H1 (cell line): ENCODE results near the gene SLMAP. TPM values are rescaled to one million over a fixed set of nuclear protein-coding genes. Genes with fewer than 3 reads are reported as not detected.

Source experiments
- CTCF ChIA-PET: fragments of 300-600 bp; sonication (Branson Sonifier 250); formaldehyde crosslinking; loops from one replicate; lab custom pipeline; 2021; ENCODE audit not compliant: partially characterized antibody; lab: Charles Lee
- POLR2A ChIA-PET: fragments of 300-600 bp; sonication (Branson Sonifier 250); formaldehyde crosslinking; loops from one replicate; lab custom pipeline; 2021; ENCODE audit warnings: inconsistent platforms; ENCODE audit not compliant: partially characterized antibody; lab: Charles Lee
- DNase-seq, 2 experiments: peaks; one replicate each; pipeline versions ENCODE4 v3.0.0 to v3.0.0-alpha.2; 2010 to 2022; ENCODE audit warnings: low spot score in 2 of 2, low read depth in 1 of 2, mixed read lengths in 1 of 2
- FAIRE-seq: peaks from 2 replicates; lab custom pipeline; 2011; peaks lifted over from hg19 to GRCh38; lab: Jason Lieb, UNC
- H2AFZ ChIP-seq: 2 replicates; pipeline ENCODE4 v1.8.1; 2012; ENCODE audit warnings: low read length, inconsistent platforms
- H2AK5ac ChIP-seq: 2 replicates; pipeline ENCODE4 v1.6.1; 2013; ENCODE audit warnings: low read depth, low read length
- H2BK120ac ChIP-seq: replicated peaks from 2 replicates; pipeline ENCODE3; 2013; ENCODE audit warnings: low read depth, low read length, inconsistent platforms
- H2BK12ac ChIP-seq: 2 replicates; pipeline ENCODE4 v1.6.1; 2013; ENCODE audit warnings: low read depth, low read length
- H2BK15ac ChIP-seq: 2 replicates; pipeline ENCODE4 v1.6.1; 2013; ENCODE audit warnings: low read length
- H2BK20ac ChIP-seq: 2 replicates; pipeline ENCODE4 v1.6.1; 2013; ENCODE audit warnings: low read length
- H2BK5ac ChIP-seq: 2 replicates; pipeline ENCODE4 v1.6.1; 2013; ENCODE audit warnings: low read depth, low read length
- H3K14ac ChIP-seq: 2 replicates; pipeline ENCODE4 v1.6.1; 2013; ENCODE audit warnings: inconsistent platforms; ENCODE audit not compliant: insufficient read length
- H3K18ac ChIP-seq: 2 replicates; pipeline ENCODE4 v1.6.1; 2013; ENCODE audit warnings: low read length; ENCODE audit errors: extremely low read depth
- H3K23ac ChIP-seq: 2 replicates; pipeline ENCODE4 v1.6.1; 2013; ENCODE audit warnings: inconsistent platforms; ENCODE audit not compliant: insufficient read length
- H3K23me2 ChIP-seq: 2 replicates; pipeline ENCODE4 v1.6.1; 2013; ENCODE audit warnings: low read depth, low read length
- H3K27ac ChIP-seq: 2 replicates; pipeline ENCODE4 v1.6.1; 2011; ENCODE audit warnings: low read depth, low read length, inconsistent platforms
- H3K27me3 ChIP-seq, 4 experiments: replicated peaks in 1 of 4; 1 replicate in 1 of 4; 2 replicates in 3 of 4; pipeline versions ENCODE4 v1.6.1 to v1.8.1; 2011 to 2013; ENCODE audit warnings: low read length in 3 of 4, mild to moderate bottlenecking in 3 of 4, inconsistent platforms in 2 of 4, mixed read lengths in 2 of 4, moderate library complexity in 1 of 4; ENCODE audit not compliant: control insufficient read depth in 3 of 4, insufficient read depth in 3 of 4; ENCODE audit errors: extremely low read depth in 1 of 4
- H3K36me3 ChIP-seq, 4 experiments: 2 replicates each; pipeline versions ENCODE4 v1.6.1 to v1.8.1; 2011 to 2013; ENCODE audit warnings: mild to moderate bottlenecking in 4 of 4, low read length in 3 of 4, moderate library complexity in 2 of 4, control low read depth in 1 of 4, inconsistent platforms in 1 of 4; ENCODE audit not compliant: insufficient read depth in 4 of 4, control insufficient read depth in 2 of 4
- H3K4ac ChIP-seq: replicated peaks from 2 replicates; pipeline ENCODE3; 2013; ENCODE audit warnings: low read length, low read depth, mixed read lengths, inconsistent platforms; ENCODE audit not compliant: insufficient read length
- H3K4me1 ChIP-seq, 4 experiments: replicated peaks in 1 of 4; 1 replicate in 1 of 4; 2 replicates in 3 of 4; pipeline versions ENCODE4 v1.6.1 to v1.8.1; 2011 to 2013; ENCODE audit warnings: low read length in 3 of 4, inconsistent platforms in 2 of 4, mixed read lengths in 1 of 4; ENCODE audit not compliant: insufficient read depth in 4 of 4, control insufficient read depth in 3 of 4
- H3K4me2 ChIP-seq, 2 experiments: 2 replicates each; pipeline versions ENCODE4 v1.6.1 to v1.8.1; 2011 to 2013; ENCODE audit warnings: low read depth in 2 of 2, low read length in 2 of 2, control low read depth in 1 of 2, inconsistent platforms in 1 of 2, mild to moderate bottlenecking in 1 of 2; ENCODE audit not compliant: insufficient read depth in 1 of 2
- H3K4me3 ChIP-seq, 4 experiments: fragments of 200-600, 300-600 bp in 1 of 4; sonication (generic), shearing (Covaris generic), sonication (Bioruptor Twin) in 1 of 4; 2 replicates each; pipeline versions ENCODE4 v1.5.1 to v1.8.1; 2011 to 2016; ENCODE audit warnings: low read length in 4 of 4, low read depth in 3 of 4, control low read depth in 2 of 4, inconsistent platforms in 2 of 4, mild to moderate bottlenecking in 2 of 4, mixed read lengths in 1 of 4, moderate library complexity in 1 of 4; ENCODE audit not compliant: insufficient read depth in 2 of 4; ENCODE audit errors: extremely low read depth in 1 of 4
- H3K56ac ChIP-seq: replicated peaks from 2 replicates; pipeline ENCODE3; 2013; ENCODE audit warnings: low read depth, mild to moderate bottlenecking, mixed read lengths, low read length, inconsistent platforms; ENCODE audit not compliant: insufficient read length
- H3K79me1 ChIP-seq: 2 replicates; pipeline ENCODE4 v1.6.1; 2013; ENCODE audit warnings: low read depth, low read length, control low read depth
- H3K79me2 ChIP-seq, 2 experiments: 2 replicates each; pipeline versions ENCODE4 v1.6.1 to v1.8.1; 2012 to 2013; ENCODE audit warnings: low read length in 2 of 2, mild to moderate bottlenecking in 2 of 2, inconsistent platforms in 1 of 2; ENCODE audit not compliant: insufficient read depth in 2 of 2, control insufficient read depth in 1 of 2
- H3K9ac ChIP-seq, 4 experiments: replicated peaks in 1 of 4; 1 replicate in 1 of 4; 2 replicates in 3 of 4; pipeline versions ENCODE4 v1.6.1 to v1.8.1; 2011 to 2013; ENCODE audit warnings: low read depth in 3 of 4, low read length in 3 of 4, control low read depth in 2 of 4, mild to moderate bottlenecking in 2 of 4, moderate library complexity in 2 of 4, inconsistent platforms in 1 of 4; ENCODE audit errors: extremely low read depth in 1 of 4
- H3K9me3 ChIP-seq, 2 experiments: 2 replicates each; pipeline versions ENCODE4 v1.6.1 to v1.8.1; 2012 to 2013; ENCODE audit warnings: mild to moderate bottlenecking in 2 of 2, moderate library complexity in 2 of 2, control low read depth in 1 of 2, inconsistent platforms in 1 of 2, low read depth in 1 of 2, low read length in 1 of 2, mixed read lengths in 1 of 2; ENCODE audit not compliant: insufficient read depth in 2 of 2
- H4K20me1 ChIP-seq, 2 experiments: replicated peaks in 1 of 2; 2 replicates each; pipeline versions ENCODE3 to v1.8.1; 2011 to 2013; ENCODE audit warnings: inconsistent platforms in 2 of 2, low read length in 2 of 2, mild to moderate bottlenecking in 1 of 2; ENCODE audit not compliant: insufficient read depth in 2 of 2, control insufficient read depth in 1 of 2
- H4K5ac ChIP-seq: 2 replicates; pipeline ENCODE4 v1.6.1; 2013; ENCODE audit warnings: low read length, low read depth, mixed read lengths, inconsistent platforms; ENCODE audit not compliant: insufficient read length
- H4K8ac ChIP-seq: 2 replicates; pipeline ENCODE4 v1.8.0; 2013; ENCODE audit warnings: mild to moderate bottlenecking, moderate library complexity, low read length, inconsistent platforms; ENCODE audit not compliant: insufficient read depth; ENCODE audit errors: extremely low read depth
- H4K91ac ChIP-seq: replicated peaks from 2 replicates; pipeline ENCODE3; 2013; ENCODE audit warnings: low read length, mixed read lengths, inconsistent platforms; ENCODE audit not compliant: insufficient read length
- SP1 ChIP-seq: IDR thresholded peaks from 2 replicates; pipeline ENCODE4 v1.6.1; 2011; ENCODE audit warnings: low read depth, low read length
- SRF ChIP-seq: IDR thresholded peaks from 2 replicates; pipeline ENCODE4 v1.6.1; 2011; ENCODE audit warnings: mild to moderate bottlenecking, low read depth, low read length, moderate library complexity
- WGBS, 2 experiments: shearing (Covaris generic) in 1 of 2; methylation state at CpG; one replicate each; pipeline versions ENCODE4 v1.1.6 to v1.1.7; 2013 to 2015; ENCODE audit warnings: low lambda C conversion rate in 2 of 2, mixed read lengths in 2 of 2, inconsistent platforms in 1 of 2, low coverage in 1 of 2, missing lambda C conversion rate in 1 of 2; ENCODE audit not compliant: insufficient replicate concordance in 2 of 2, insufficient coverage in 1 of 2, insufficient read length in 1 of 2; ENCODE audit errors: extremely low coverage in 1 of 2, missing lambda C conversion rate in 1 of 2; 5-methylcytosine and 5-hydroxymethylcytosine counted together
- polyA plus RNA-seq, 7 experiments: library from polyadenylated mRNA; depleted of rRNA in 3 of 7; stranded (reverse) in 5 of 7; unstranded in 2 of 7; fragments of >200 nt in 5 of 7; fragments of 200-250 nt in 2 of 7; gene quantifications; 1 replicate in 5 of 7; 2 replicates in 1 of 7; 4 replicates in 1 of 7; pipeline versions ENCODE4 v1.2.1 to v1.2.3, GENCODE V29; 2011 to 2013; ENCODE audit warnings: missing spikeins in 2 of 7, mixed read lengths in 2 of 7
- total RNA-seq: library from RNA; stranded (reverse); fragmentation: NEBNext Ultra II Directional; extraction: Animal tissue kit (Norgen Biotek cat#: 25700); gene quantifications from 2 replicates; pipeline ENCODE4 v1.2.1, GENCODE V29; 2021

The SLMAP gene
- total and polyA plus RNA-seq, 2 of the 8 experiments (the other 6 are each of a cell fraction or from before 2014, with no cell fraction given) = 13.6 to 70.4 TPM

- Histone ChIP-seq H2BK120ac (no peak overlapping the region), H4K20me1 (no peaks in the 10 kb centered on the region), H2BK12ac (no peak overlapping the region), H2BK15ac (no peak overlapping the region), H2BK5ac (peak overlapping the region; percentile 27; the same call in 1 of the 2 replicates), H2AFZ (peak overlapping the region; percentile 93; the same call in 1 of the 2 replicates), H3K14ac (no peak overlapping the region), H3K4me3 (no peak overlapping the region), H2BK20ac (no peak overlapping the region), H3K79me2 (no peaks in the 10 kb centered on the region), H3K9ac (no peak overlapping the region), H3K36me3 (no peaks in the 10 kb centered on the region), H3K23me2 (no peaks in the 10 kb centered on the region), H3K9me3 (no peaks in the 10 kb centered on the region), H3K4me1 (peaks cover 0 to 3% (median 0%) of the 10 kb centered on the region in 4 experiments; a peak in 2 of 7 replicates), H3K79me1 (no peaks in the 10 kb centered on the region), H3K27ac (no peak overlapping the region), H2AK5ac (no peak overlapping the region), H3K4ac (no peak overlapping the region), H3K56ac (no peak overlapping the region), H4K5ac (no peak overlapping the region), H4K91ac (no peak overlapping the region), H4K8ac (no peak overlapping the region; the same call in 1 of the 2 replicates), H3K23ac (no peak overlapping the region), H3K4me2 (no peak overlapping the region), H3K18ac (no peak overlapping the region), H3K27me3 (no peaks in the 10 kb centered on the region)
- DNase-seq = no peak
- CTCF ChIA-PET = interaction anchor here (0.8 to 2.5 kb wide), 5 partner anchors 11 to 229 kb away, joined by 3 to 8 read pairs (median 4); no protein-coding TSS in a partner anchor
- no peak for FAIRE-seq
- 86% methylated on average over 16 of the region's 19 CpGs; no CpG with 5 or more reads in 1 of the 2 experiments for WGBS, 2 experiments
- POLR2A ChIA-PET = interaction anchor here (1.5 kb wide), 1 partner anchor 8 kb away, joined by 4 read pairs; no protein-coding TSS in a partner anchor
- TF ChIP-seq SRF (peak; percentile 78), SP1 (no peak)
Observed at GRCh38 chr3:57959423-57960173, 203.5 kb downstream of the SLMAP start.
